ENCODE data around the gene TPD52L1.

Gene TPD52L1

GRCh38 chr6:125182237-125183008 is 28.9 kb downstream of the TPD52L1 start:
- Histone ChIP-seq H3F3A (ENCODE audit: control insufficient read depth, insufficient read depth) (no peaks in the 10 kb centered on the region), H3K36me3 (ENCODE audit: control insufficient read depth, low read length) (no peaks in the 10 kb centered on the region), H3K4me1 (ENCODE audit: control insufficient read depth, low read length) (no peaks in the 10 kb centered on the region), H3K4me3 (ENCODE audit: low read length) (no peak overlapping the region), H3K79me2 (ENCODE audit: control insufficient read depth, low read length) (no peaks in the 10 kb centered on the region), H4K20me1 (ENCODE audit: control insufficient read depth, insufficient read depth, low read depth, low read length) (no peaks in the 10 kb centered on the region), H3K9me2 (replicated peaks; ENCODE audit: control insufficient read depth, low read length) (no peaks in the 10 kb centered on the region), H3K27ac (ENCODE audit: low read depth, low read length) (no peak overlapping the region), H3K27me3 (ENCODE audit: control insufficient read depth, low read length) (no peaks in the 10 kb centered on the region; the same call in 1 of the 2 replicates), H3K4me2 (ENCODE audit: low read length) (no peak overlapping the region), H3K9me3 (ENCODE audit: control insufficient read depth, insufficient read depth, low read length) (no peaks in the 10 kb centered on the region)
- TF ChIP-seq EZH2phosphoT487 (IDR thresholded peaks at IDR 0.05; ENCODE audit: borderline replicate concordance, low read length): no peak
- no peak for TF ChIP-seq CTCF (IDR thresholded peaks at IDR 0.05; ENCODE audit: low read depth, low read length, poor library complexity, severe bottlenecking)

GRCh38 chr6:125183391-125183790 is 29.8 kb downstream of the TPD52L1 start:
- Histone ChIP-seq H3K4me1 (ENCODE audit: control insufficient read depth, low read length) (no peaks in the 10 kb centered on the region), H4K20me1 (ENCODE audit: control insufficient read depth, insufficient read depth, low read depth, low read length) (no peaks in the 10 kb centered on the region), H3K27ac (ENCODE audit: low read depth, low read length) (no peak overlapping the region), H3F3A (ENCODE audit: control insufficient read depth, insufficient read depth) (no peaks in the 10 kb centered on the region), H3K36me3 (ENCODE audit: control insufficient read depth, low read length) (no peaks in the 10 kb centered on the region), H3K9me2 (replicated peaks; ENCODE audit: control insufficient read depth, low read length) (no peaks in the 10 kb centered on the region), H3K4me3 (ENCODE audit: low read length) (no peak overlapping the region), H3K79me2 (ENCODE audit: control insufficient read depth, low read length) (no peaks in the 10 kb centered on the region), H3K27me3 (ENCODE audit: control insufficient read depth, low read length) (no peaks in the 10 kb centered on the region; the same call in 1 of the 2 replicates), H3K4me2 (ENCODE audit: low read length) (no peak overlapping the region), H3K9me3 (ENCODE audit: control insufficient read depth, insufficient read depth, low read length) (no peaks in the 10 kb centered on the region)
- TF ChIP-seq EZH2phosphoT487 (IDR thresholded peaks at IDR 0.05; ENCODE audit: borderline replicate concordance, low read length) (no peak), CTCF (IDR thresholded peaks at IDR 0.05; ENCODE audit: low read depth, low read length, poor library complexity, severe bottlenecking) (no peak)

GRCh38 chr6:125188037-125188436 is 34.5 kb downstream of the TPD52L1 start:
- H3K9me2 ChIP-seq (replicated peaks; ENCODE audit: control insufficient read depth, low read length): no peaks in the 10 kb centered on the region
- H4K20me1 ChIP-seq (ENCODE audit: control insufficient read depth, insufficient read depth, low read depth, low read length): no peaks in the 10 kb centered on the region
- H3F3A ChIP-seq (ENCODE audit: control insufficient read depth, insufficient read depth): no peaks in the 10 kb centered on the region
- no peak overlapping the region for H3K4me3 ChIP-seq (ENCODE audit: low read length)
- H3K4me1 ChIP-seq (ENCODE audit: control insufficient read depth, low read length): no peaks in the 10 kb centered on the region
- H3K9me3 ChIP-seq (ENCODE audit: control insufficient read depth, insufficient read depth, low read length): no peaks in the 10 kb centered on the region
- TF ChIP-seq CTCF (IDR thresholded peaks at IDR 0.05; ENCODE audit: low read depth, low read length, poor library complexity, severe bottlenecking) (no peak), EZH2phosphoT487 (IDR thresholded peaks at IDR 0.05; ENCODE audit: borderline replicate concordance, low read length) (no peak)
- no peak overlapping the region for H3K4me2 ChIP-seq (ENCODE audit: low read length)
- H3K79me2 ChIP-seq (ENCODE audit: control insufficient read depth, low read length): no peaks in the 10 kb centered on the region
- H3K27me3 ChIP-seq (ENCODE audit: control insufficient read depth, low read length): no peaks in the 10 kb centered on the region
- H3K27ac ChIP-seq (ENCODE audit: low read depth, low read length): no peak overlapping the region
- H3K36me3 ChIP-seq (ENCODE audit: control insufficient read depth, low read length): no peaks in the 10 kb centered on the region
